ENCODE measurements around the gene FBXL19.
A peak's percentile ranks its signal among the peaks of the same experiment; 100 is the strongest.

Gene FBXL19

DNA sequence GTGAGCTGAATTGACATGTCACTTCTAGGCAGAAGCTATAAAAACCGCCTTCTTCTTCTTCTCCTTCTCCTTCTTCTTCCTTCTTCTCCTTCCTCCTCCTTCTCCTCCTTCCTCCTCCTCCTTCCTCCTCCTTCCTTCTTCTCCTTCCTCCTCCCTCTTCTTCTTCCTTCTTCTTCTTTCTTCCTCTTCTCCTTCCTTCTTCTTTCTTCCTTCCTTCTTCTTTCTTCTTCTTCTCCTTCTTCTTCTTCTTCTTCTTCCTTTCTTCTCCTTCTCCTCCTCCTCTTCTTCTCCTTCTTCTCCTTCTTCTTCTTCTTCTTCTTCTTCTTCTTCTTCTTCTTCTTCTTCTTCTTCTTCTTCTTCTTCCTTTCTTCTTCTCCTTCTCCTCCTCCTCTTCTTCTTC, 4.8 kb upstream of the FBXL19 start:
- FAIRE-seq (no peak), DNase-seq (ENCODE audit: extremely low spot score, insufficient read length, low read depth) (no peak)

DNA sequence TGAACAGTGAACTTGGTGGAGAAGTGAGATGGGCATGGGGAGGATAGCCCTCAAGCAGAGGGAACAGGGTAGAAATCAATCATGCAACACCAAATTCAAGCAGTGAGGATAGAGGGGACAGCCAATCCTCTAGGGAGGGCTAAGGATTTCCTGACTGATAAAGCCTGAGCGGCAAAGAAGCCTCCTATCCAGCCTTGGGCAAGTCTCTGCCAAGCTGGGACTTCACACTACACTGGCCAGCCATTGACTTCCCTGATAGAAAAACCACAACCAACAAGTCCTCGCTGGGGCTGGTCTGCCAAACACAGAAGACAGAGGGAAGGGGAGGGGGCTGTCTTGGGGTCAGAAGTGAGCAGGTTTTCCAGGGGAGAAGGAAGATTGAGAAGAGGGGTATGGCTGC, 2.5 kb upstream of the FBXL19 start:
- FAIRE-seq (no peak), DNase-seq (ENCODE audit: extremely low spot score, insufficient read length, low read depth) (no peak)

GRCh38 chr16:30921459-30921747, 2.0 kb upstream of the FBXL19 start:
- DNase-seq (ENCODE audit: extremely low spot score, insufficient read length, low read depth) (no peak), FAIRE-seq (no peak)

- DNase-seq (ENCODE audit: extremely low spot score, insufficient read length, low read depth) (peak; percentile 39), FAIRE-seq (peak; percentile 84)
These were observed 1.5 kb upstream of the FBXL19 start for GRCh38 chr16:30921748-30922419.

- DNase-seq (ENCODE audit: extremely low spot score, insufficient read length, low read depth), result peak; percentile 85
- FAIRE-seq, result peak; percentile 100
These were observed 882 bp upstream of the FBXL19 start for GRCh38 chr16:30922420-30922959.

DNA sequence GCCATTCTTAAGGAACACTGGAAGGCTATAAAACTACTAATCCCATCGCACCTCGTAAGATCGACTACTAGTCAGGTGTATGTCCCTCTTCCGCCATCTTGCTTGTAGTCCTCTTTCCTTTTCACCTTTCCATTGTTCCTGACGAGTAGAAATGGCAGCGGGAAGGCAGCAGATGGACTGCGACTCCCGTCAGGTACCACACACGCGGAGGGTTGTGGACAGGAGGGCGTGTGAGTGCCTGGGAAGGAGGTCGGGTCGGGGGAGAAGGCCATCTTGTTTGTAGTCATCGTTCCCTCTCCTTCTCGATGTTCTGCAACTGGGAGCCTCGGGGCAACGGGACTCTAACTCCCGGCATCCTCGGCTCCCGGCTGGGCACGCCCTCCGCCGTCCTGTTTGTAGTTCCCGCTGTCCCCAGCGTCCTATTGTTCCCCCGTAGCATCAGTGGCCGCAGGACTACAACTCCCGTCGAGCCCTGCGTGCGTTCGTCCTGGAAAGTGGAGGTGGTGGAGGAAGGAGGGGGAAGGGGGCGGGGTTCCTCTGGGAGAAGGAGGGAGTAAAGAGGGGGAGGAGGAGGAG, 324 bp upstream of the FBXL19 start:
- no peak for FAIRE-seq
- peak; percentile 93 for DNase-seq (ENCODE audit: extremely low spot score, insufficient read length, low read depth)

GRCh38 chr16:30924076-30924912, 922 bp downstream of the FBXL19 start:
- DNase-seq (ENCODE audit: extremely low spot score, insufficient read length, low read depth) (no peak), FAIRE-seq (no peak)

- DNase-seq (ENCODE audit: extremely low spot score, insufficient read length, low read depth), result no peak
- no peak for FAIRE-seq
These were observed 1.7 kb downstream of the FBXL19 start for GRCh38 chr16:30924913-30925631.

DNA sequence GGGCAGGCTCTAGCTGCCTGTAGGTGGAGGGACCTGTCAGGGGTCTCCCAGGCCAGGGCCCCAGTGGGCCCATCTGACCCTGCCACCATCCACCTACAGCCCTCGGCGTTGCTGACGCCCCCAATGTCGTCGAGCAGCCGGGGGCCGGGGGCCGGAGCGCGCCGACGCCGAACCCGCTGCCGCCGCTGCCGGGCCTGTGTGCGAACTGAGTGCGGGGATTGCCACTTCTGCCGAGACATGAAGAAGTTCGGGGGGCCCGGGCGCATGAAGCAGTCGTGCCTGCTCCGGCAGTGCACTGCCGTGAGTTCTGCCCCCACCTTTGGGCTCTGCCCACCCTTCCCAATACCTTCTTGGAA, 2.2 kb downstream of the FBXL19 start:
- no peak for DNase-seq (ENCODE audit: extremely low spot score, insufficient read length, low read depth)
- FAIRE-seq, result no peak

DNA sequence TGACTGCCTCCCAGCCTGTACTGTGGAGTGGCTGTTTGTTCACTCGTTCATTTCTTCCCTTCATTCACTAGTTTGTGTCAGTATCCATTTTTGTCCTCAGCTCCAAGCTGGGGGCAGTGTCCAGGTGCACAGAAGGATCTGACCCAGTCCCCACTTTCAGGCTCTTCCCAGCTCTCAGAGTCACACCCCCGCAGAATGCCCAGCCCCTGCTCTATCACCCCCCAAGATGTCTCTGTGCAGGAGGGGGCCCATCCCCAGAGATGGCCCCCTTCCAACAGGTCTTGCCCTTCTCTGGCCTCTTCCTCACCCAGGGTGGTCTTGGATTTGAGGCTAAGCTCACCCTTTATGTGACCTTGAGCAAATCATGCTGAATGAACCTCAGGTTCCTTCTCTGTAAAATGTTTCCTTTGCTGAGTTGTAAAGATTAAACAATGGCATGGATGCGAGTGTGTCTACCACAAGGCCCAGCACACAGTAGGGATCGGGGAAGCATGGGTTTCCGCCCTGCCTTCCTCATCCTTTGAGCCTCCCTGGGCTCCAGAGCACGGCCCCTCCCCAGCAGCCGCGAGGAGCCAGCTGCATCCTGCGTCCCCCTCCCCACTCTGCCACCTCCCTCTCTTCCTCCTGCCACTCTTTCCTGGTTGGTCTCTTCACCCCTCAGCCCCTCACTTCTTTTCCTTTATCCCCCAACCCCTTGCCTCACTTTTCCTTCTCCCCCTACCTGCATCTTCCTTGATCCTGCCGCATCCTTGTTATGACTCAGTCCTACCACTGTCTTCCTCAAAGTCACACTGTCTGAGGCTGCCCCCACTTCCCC, 2.8 kb downstream of the FBXL19 start:
- DNase-seq (ENCODE audit: extremely low spot score, insufficient read length, low read depth), result no peak
- no peak for FAIRE-seq

DNA sequence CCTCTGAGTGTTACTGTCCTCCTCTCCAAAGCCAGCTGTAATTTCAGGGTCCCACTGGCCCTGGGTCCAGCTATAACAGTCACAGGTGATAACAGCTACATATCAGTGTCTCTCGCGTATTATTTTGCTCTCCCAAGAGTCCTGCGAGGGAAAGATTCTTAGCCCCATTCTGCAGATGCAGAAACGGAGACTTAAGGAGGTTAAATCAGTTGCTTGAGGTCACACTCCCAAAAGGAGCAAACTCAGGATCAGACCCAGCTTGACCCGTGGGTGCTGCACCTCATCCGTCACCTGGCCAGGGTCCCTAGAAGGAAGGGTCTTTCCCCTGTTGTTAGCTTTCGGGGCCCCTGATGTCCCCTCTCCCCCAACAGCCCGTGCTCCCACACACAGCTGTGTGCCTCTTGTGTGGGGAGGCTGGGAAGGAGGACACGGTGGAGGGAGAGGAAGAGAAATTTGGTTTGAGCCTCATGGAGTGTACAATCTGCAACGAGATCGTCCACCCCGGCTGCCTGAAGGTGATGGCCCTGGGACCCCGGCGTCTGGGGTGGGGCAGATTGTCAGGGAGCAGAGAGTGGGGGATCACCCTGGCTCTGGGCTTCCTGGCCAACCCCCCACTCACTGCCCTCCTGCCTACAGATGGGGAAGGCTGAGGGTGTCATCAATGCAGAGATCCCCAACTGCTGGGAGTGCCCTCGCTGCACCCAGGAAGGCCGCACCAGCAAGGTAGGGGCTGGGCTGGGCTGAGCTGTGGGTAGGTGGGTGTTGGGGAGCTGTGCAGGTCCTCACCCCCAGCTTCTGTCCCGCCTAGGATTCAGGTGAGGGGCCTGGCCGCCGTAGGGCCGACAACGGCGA, 3.8 kb downstream of the FBXL19 start:
- FAIRE-seq (no peak), DNase-seq (ENCODE audit: extremely low spot score, insufficient read length, low read depth) (no peak)

- FAIRE-seq, result peak; percentile 80
- no peak for DNase-seq (ENCODE audit: extremely low spot score, insufficient read length, low read depth)
These were observed 4.5 kb downstream of the FBXL19 start for GRCh38 chr16:30927789-30928378.

DNA sequence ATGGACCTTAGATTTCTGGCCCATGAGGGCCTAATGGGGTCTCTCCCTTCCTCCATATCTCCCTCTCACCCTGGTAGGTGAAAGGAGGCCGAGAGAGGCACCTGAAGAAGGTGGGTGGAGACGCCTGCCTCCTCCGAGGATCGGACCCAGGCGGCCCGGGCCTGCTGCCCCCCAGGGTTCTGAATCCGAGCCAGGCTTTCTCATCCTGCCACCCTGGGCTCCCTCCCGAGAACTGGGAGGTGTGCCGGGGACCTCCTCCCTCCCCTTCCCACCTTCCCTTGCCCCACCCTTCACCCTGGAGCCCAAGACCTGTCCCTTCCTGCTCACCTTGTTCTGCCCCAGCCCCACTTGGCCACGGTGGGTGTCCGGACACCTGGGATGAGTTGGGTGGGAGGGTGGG, 5.0 kb downstream of the FBXL19 start:
- DNase-seq (ENCODE audit: extremely low spot score, insufficient read length, low read depth) (no peak), FAIRE-seq (no peak)

GRCh38 chr16:30929167-30929566, 5.8 kb downstream of the FBXL19 start:
- FAIRE-seq (no peak), DNase-seq (ENCODE audit: extremely low spot score, insufficient read length, low read depth) (no peak)

DNA sequence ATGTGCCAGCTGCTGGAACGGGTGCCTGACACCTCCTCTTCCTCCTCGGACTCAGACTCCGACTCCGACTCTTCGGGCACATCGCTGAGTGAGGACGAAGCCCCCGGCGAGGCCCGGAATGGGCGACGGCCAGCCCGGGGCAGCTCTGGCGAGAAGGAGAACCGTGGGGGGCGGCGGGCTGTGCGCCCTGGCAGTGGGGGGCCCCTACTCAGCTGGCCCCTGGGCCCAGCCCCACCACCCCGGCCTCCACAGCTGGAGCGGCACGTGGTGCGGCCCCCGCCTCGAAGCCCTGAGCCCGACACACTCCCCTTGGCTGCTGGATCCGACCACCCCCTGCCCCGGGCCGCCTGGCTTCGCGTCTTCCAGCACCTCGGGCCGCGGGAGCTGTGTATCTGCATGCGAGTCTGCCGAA, 6.8 kb downstream of the FBXL19 start:
- DNase-seq (ENCODE audit: extremely low spot score, insufficient read length, low read depth) (no peak), FAIRE-seq (no peak)

DNA sequence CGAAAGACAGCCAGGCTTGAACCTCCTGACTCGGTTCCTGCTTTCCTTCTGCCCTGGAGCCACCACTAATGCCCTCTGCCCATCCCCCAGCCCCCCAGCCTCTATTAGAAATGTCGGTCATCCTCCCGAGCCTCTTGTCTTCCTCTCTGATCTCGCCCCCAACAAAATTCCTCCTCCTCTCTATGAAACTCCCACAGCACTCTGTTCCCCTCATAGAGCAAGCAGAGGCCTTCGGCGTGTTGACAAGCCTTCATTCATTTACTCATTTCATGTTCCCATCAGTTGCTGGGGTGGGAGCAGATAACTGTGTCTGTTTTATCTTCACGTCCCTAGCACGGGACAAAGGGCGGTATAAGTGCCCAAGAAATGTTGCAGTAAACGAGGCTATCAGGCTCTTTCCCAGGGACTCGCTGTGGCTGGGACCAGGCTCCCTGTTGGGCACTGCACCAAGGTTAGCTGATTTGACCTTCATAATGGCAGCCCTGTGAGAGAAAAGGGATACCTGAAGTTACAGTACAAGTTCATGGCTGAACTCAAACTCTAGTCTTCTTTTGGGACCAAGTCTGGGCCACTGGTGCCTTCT, 7.8 kb downstream of the FBXL19 start:
- FAIRE-seq (no peak), DNase-seq (ENCODE audit: extremely low spot score, insufficient read length, low read depth) (no peak)

DNA sequence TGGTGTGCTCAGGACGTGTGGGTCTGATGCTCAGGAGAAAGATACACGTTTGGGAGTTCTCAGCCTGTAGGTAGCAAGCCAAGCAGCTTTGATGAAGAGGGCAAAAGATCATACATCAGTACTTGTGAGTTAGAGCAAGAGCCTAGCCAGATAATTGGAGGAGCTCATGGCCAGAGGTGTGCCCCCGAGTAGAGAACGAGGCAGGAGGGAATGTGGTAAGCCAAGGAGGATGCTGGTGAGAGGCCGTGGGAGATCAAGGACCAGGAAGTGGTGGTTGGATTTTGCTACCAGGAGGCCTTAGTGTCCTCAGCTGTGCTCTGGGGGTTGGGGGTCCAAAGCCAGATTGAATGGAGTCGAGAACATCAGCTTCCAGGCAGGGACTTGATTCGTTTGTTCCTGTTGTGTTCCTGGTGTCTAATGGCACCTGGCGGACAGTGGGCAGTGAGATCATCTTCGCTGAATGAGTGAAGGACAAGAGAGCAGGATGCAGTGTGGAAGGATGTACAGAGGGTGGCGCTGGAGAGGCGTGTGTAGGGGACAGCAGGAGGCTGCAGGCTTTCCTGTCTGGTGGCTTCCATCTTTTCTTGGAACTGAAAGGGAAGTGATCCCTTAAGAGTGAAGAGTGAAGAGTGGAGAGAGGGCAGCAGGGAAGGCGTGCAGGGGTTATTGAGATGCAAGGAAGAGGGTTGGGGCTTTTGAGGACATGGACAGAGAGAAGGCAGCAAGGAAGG, 11.6 kb downstream of the FBXL19 start:
- DNase-seq (ENCODE audit: extremely low spot score, insufficient read length, low read depth) (no peak), FAIRE-seq (no peak)

- DNase-seq (ENCODE audit: extremely low spot score, insufficient read length, low read depth) (no peak), FAIRE-seq (no peak)
These were observed 14.3 kb downstream of the FBXL19 start for GRCh38 chr16:30937692-30938091.
